Astrocyte of the cerebellum (primary cell): ENCODE results near the gene IMMP2L.

ENCODE experiments used
- DNase-seq: peaks from one replicate; pipeline ENCODE4 v3.0.0-alpha.2; 2011; ENCODE audit warnings: low read depth
- H3K4me3 ChIP-seq: 2 replicates; pipeline ENCODE4 v1.5.1; 2011; ENCODE audit warnings: mild to moderate bottlenecking, low read depth, low read length, moderate library complexity
- CTCF ChIP-seq: IDR thresholded peaks from 2 replicates; pipeline ENCODE4 v1.5.1; 2012; ENCODE audit warnings: low read length, low read depth, moderate library complexity, mild to moderate bottlenecking; ENCODE audit errors: missing control alignments
- in situ Hi-C: cut with HindIII; loops from 2 replicates; pipeline ENCODE4 v1.10.0; 2017; ENCODE audit warnings: low sequenced_read_pairs

The IMMP2L gene

DNA sequence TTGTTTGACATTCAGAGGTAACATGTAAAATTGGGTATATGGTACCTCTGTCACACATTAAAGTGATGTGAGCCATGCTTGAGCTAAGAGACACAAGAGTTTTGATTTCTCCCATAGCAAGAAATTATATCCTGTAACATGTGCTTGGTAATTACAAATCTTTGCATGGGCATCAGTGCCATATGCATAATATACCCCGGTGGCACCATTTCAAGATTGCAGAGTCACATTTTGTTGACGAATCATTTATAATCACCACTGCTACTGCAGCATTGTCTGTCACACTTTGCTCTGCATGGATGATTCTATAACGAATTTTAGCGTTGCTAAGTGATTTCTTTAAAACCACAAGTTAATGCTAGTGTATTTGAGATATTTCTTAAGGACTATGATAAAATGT lies 915.0 kb downstream of the IMMP2L start:
- no peak for DNase-seq
- H3K4me3 ChIP-seq = no peak overlapping the region
- in situ Hi-C loops = no loop called here
- TF ChIP-seq CTCF = no peak

GRCh38 chr7:110646804-110647203 lies 915.5 kb downstream of the IMMP2L start:
- no peak for TF ChIP-seq CTCF
- in situ Hi-C loops = no loop called here
- H3K4me3 ChIP-seq = no peak overlapping the region
- no peak for DNase-seq

- in situ Hi-C loops = no loop called here
- DNase-seq = no peak
- H3K4me3 ChIP-seq = no peak overlapping the region
- TF ChIP-seq CTCF = no peak
Measured at GRCh38 chr7:110645616-110646015, 916.7 kb downstream of the IMMP2L start.

- no peak for TF ChIP-seq CTCF
- H3K4me3 ChIP-seq = no peak overlapping the region
- DNase-seq = no peak
- in situ Hi-C loops = no loop called here
Measured at GRCh38 chr7:110645060-110645459, 917.2 kb downstream of the IMMP2L start.

DNA sequence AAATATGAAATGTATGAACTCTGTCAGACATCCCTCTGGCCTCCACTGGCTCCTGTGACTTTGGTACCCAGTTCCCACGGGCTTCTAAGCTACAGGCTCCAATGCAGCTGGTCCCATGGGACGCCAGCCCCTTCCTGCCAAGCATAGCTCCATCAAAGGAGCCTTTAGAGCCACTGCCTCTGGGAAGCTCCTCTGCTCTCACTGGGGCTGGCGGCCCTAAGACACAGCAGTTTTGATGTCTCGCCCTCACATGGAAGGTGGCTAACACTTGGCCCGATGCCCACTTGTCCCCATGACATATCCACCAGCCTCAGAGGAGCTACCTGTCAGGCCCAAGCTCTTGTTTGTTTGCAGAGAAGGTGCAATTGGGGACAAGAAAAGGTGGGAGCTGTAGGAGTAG lies 925.0 kb downstream of the IMMP2L start:
- in situ Hi-C loops = no loop called here
- no peak for TF ChIP-seq CTCF

GRCh38 chr7:110633313-110633712 lies 929.0 kb downstream of the IMMP2L start:
- H3K4me3 ChIP-seq = no peak overlapping the region
- DNase-seq = no peak
- in situ Hi-C loops = no loop called here
- no peak for TF ChIP-seq CTCF

More for the DNA sequence above, 925.0 kb downstream of the IMMP2L start:
- no peak for DNase-seq
- H3K4me3 ChIP-seq = no peak overlapping the region

DNA sequence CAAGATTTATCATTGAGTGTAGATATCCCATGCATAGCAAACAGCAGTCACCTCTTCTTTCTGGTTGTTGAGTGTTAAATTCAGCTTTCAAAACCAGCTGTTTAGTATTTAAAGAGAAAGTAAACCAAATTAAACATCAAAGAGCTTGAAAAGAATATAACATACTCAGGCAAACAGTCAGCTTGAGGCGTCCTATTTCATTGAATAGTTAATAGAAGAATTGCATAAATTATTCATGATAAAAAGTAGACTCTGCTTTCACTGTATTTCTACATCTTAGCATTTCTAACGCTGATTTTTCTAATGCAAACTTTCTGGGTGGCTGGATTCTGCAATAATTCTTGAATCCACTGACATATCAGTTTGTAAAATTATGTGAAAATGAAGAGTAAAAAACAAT lies 935.9 kb downstream of the IMMP2L start:
- in situ Hi-C loops = no loop called here

More for the DNA sequence above, 935.9 kb downstream of the IMMP2L start:
- no peak for DNase-seq
- H3K4me3 ChIP-seq = no peak overlapping the region
- no peak for TF ChIP-seq CTCF
